H1 (cell line): ENCODE measurements around the gene DARS1. TPM values are rescaled to one million over a fixed set of nuclear protein-coding genes. Genes with fewer than 3 reads are reported as not detected.

ENCODE experiments used
- CTCF ChIA-PET: fragments of 300-600 bp; sonication (Branson Sonifier 250); formaldehyde crosslinking; loops from one replicate; lab custom pipeline; 2021; ENCODE audit not compliant: partially characterized antibody; lab: Charles Lee
- POLR2A ChIA-PET: fragments of 300-600 bp; sonication (Branson Sonifier 250); formaldehyde crosslinking; loops from one replicate; lab custom pipeline; 2021; ENCODE audit warnings: inconsistent platforms; ENCODE audit not compliant: partially characterized antibody; lab: Charles Lee
- DNase-seq, 2 experiments: peaks; one replicate each; pipeline versions ENCODE4 v3.0.0 to v3.0.0-alpha.2; 2010 to 2022; ENCODE audit warnings: low spot score in 2 of 2, low read depth in 1 of 2, mixed read lengths in 1 of 2
- FAIRE-seq: peaks from 2 replicates; lab custom pipeline; 2011; peaks lifted over from hg19 to GRCh38; lab: Jason Lieb, UNC
- H2AFZ ChIP-seq: 2 replicates; pipeline ENCODE4 v1.8.1; 2012; ENCODE audit warnings: low read length, inconsistent platforms
- H2AK5ac ChIP-seq: 2 replicates; pipeline ENCODE4 v1.6.1; 2013; ENCODE audit warnings: low read depth, low read length
- H2BK120ac ChIP-seq: replicated peaks from 2 replicates; pipeline ENCODE3; 2013; ENCODE audit warnings: low read depth, low read length, inconsistent platforms
- H2BK12ac ChIP-seq: 2 replicates; pipeline ENCODE4 v1.6.1; 2013; ENCODE audit warnings: low read depth, low read length
- H2BK15ac ChIP-seq: 2 replicates; pipeline ENCODE4 v1.6.1; 2013; ENCODE audit warnings: low read length
- H2BK20ac ChIP-seq: 2 replicates; pipeline ENCODE4 v1.6.1; 2013; ENCODE audit warnings: low read length
- H2BK5ac ChIP-seq: 2 replicates; pipeline ENCODE4 v1.6.1; 2013; ENCODE audit warnings: low read depth, low read length
- H3K14ac ChIP-seq: 2 replicates; pipeline ENCODE4 v1.6.1; 2013; ENCODE audit warnings: inconsistent platforms; ENCODE audit not compliant: insufficient read length
- H3K18ac ChIP-seq: 2 replicates; pipeline ENCODE4 v1.6.1; 2013; ENCODE audit warnings: low read length; ENCODE audit errors: extremely low read depth
- H3K23ac ChIP-seq: 2 replicates; pipeline ENCODE4 v1.6.1; 2013; ENCODE audit warnings: inconsistent platforms; ENCODE audit not compliant: insufficient read length
- H3K23me2 ChIP-seq: 2 replicates; pipeline ENCODE4 v1.6.1; 2013; ENCODE audit warnings: low read depth, low read length
- H3K27ac ChIP-seq: 2 replicates; pipeline ENCODE4 v1.6.1; 2011; ENCODE audit warnings: low read depth, low read length, inconsistent platforms
- H3K27me3 ChIP-seq, 4 experiments: replicated peaks in 1 of 4; 1 replicate in 1 of 4; 2 replicates in 3 of 4; pipeline versions ENCODE4 v1.6.1 to v1.8.1; 2011 to 2013; ENCODE audit warnings: low read length in 3 of 4, mild to moderate bottlenecking in 3 of 4, inconsistent platforms in 2 of 4, mixed read lengths in 2 of 4, moderate library complexity in 1 of 4; ENCODE audit not compliant: control insufficient read depth in 3 of 4, insufficient read depth in 3 of 4; ENCODE audit errors: extremely low read depth in 1 of 4
- H3K36me3 ChIP-seq, 4 experiments: 2 replicates each; pipeline versions ENCODE4 v1.6.1 to v1.8.1; 2011 to 2013; ENCODE audit warnings: mild to moderate bottlenecking in 4 of 4, low read length in 3 of 4, moderate library complexity in 2 of 4, control low read depth in 1 of 4, inconsistent platforms in 1 of 4; ENCODE audit not compliant: insufficient read depth in 4 of 4, control insufficient read depth in 2 of 4
- H3K4ac ChIP-seq: replicated peaks from 2 replicates; pipeline ENCODE3; 2013; ENCODE audit warnings: low read length, low read depth, mixed read lengths, inconsistent platforms; ENCODE audit not compliant: insufficient read length
- H3K4me1 ChIP-seq, 4 experiments: replicated peaks in 1 of 4; 1 replicate in 1 of 4; 2 replicates in 3 of 4; pipeline versions ENCODE4 v1.6.1 to v1.8.1; 2011 to 2013; ENCODE audit warnings: low read length in 3 of 4, inconsistent platforms in 2 of 4, mixed read lengths in 1 of 4; ENCODE audit not compliant: insufficient read depth in 4 of 4, control insufficient read depth in 3 of 4
- H3K4me2 ChIP-seq, 2 experiments: 2 replicates each; pipeline versions ENCODE4 v1.6.1 to v1.8.1; 2011 to 2013; ENCODE audit warnings: low read depth in 2 of 2, low read length in 2 of 2, control low read depth in 1 of 2, inconsistent platforms in 1 of 2, mild to moderate bottlenecking in 1 of 2; ENCODE audit not compliant: insufficient read depth in 1 of 2
- H3K4me3 ChIP-seq, 4 experiments: fragments of 200-600, 300-600 bp in 1 of 4; sonication (generic), shearing (Covaris generic), sonication (Bioruptor Twin) in 1 of 4; 2 replicates each; pipeline versions ENCODE4 v1.5.1 to v1.8.1; 2011 to 2016; ENCODE audit warnings: low read length in 4 of 4, low read depth in 3 of 4, control low read depth in 2 of 4, inconsistent platforms in 2 of 4, mild to moderate bottlenecking in 2 of 4, mixed read lengths in 1 of 4, moderate library complexity in 1 of 4; ENCODE audit not compliant: insufficient read depth in 2 of 4; ENCODE audit errors: extremely low read depth in 1 of 4
- H3K56ac ChIP-seq: replicated peaks from 2 replicates; pipeline ENCODE3; 2013; ENCODE audit warnings: low read depth, mild to moderate bottlenecking, mixed read lengths, low read length, inconsistent platforms; ENCODE audit not compliant: insufficient read length
- H3K79me1 ChIP-seq: 2 replicates; pipeline ENCODE4 v1.6.1; 2013; ENCODE audit warnings: low read depth, low read length, control low read depth
- H3K79me2 ChIP-seq, 2 experiments: 2 replicates each; pipeline versions ENCODE4 v1.6.1 to v1.8.1; 2012 to 2013; ENCODE audit warnings: low read length in 2 of 2, mild to moderate bottlenecking in 2 of 2, inconsistent platforms in 1 of 2; ENCODE audit not compliant: insufficient read depth in 2 of 2, control insufficient read depth in 1 of 2
- H3K9ac ChIP-seq, 4 experiments: replicated peaks in 1 of 4; 1 replicate in 1 of 4; 2 replicates in 3 of 4; pipeline versions ENCODE4 v1.6.1 to v1.8.1; 2011 to 2013; ENCODE audit warnings: low read depth in 3 of 4, low read length in 3 of 4, control low read depth in 2 of 4, mild to moderate bottlenecking in 2 of 4, moderate library complexity in 2 of 4, inconsistent platforms in 1 of 4; ENCODE audit errors: extremely low read depth in 1 of 4
- H3K9me3 ChIP-seq, 2 experiments: 2 replicates each; pipeline versions ENCODE4 v1.6.1 to v1.8.1; 2012 to 2013; ENCODE audit warnings: mild to moderate bottlenecking in 2 of 2, moderate library complexity in 2 of 2, control low read depth in 1 of 2, inconsistent platforms in 1 of 2, low read depth in 1 of 2, low read length in 1 of 2, mixed read lengths in 1 of 2; ENCODE audit not compliant: insufficient read depth in 2 of 2
- H4K20me1 ChIP-seq, 2 experiments: replicated peaks in 1 of 2; 2 replicates each; pipeline versions ENCODE3 to v1.8.1; 2011 to 2013; ENCODE audit warnings: inconsistent platforms in 2 of 2, low read length in 2 of 2, mild to moderate bottlenecking in 1 of 2; ENCODE audit not compliant: insufficient read depth in 2 of 2, control insufficient read depth in 1 of 2
- H4K5ac ChIP-seq: 2 replicates; pipeline ENCODE4 v1.6.1; 2013; ENCODE audit warnings: low read length, low read depth, mixed read lengths, inconsistent platforms; ENCODE audit not compliant: insufficient read length
- H4K8ac ChIP-seq: 2 replicates; pipeline ENCODE4 v1.8.0; 2013; ENCODE audit warnings: mild to moderate bottlenecking, moderate library complexity, low read length, inconsistent platforms; ENCODE audit not compliant: insufficient read depth; ENCODE audit errors: extremely low read depth
- H4K91ac ChIP-seq: replicated peaks from 2 replicates; pipeline ENCODE3; 2013; ENCODE audit warnings: low read length, mixed read lengths, inconsistent platforms; ENCODE audit not compliant: insufficient read length
- WGBS, 2 experiments: shearing (Covaris generic) in 1 of 2; methylation state at CpG; one replicate each; pipeline versions ENCODE4 v1.1.6 to v1.1.7; 2013 to 2015; ENCODE audit warnings: low lambda C conversion rate in 2 of 2, mixed read lengths in 2 of 2, inconsistent platforms in 1 of 2, low coverage in 1 of 2, missing lambda C conversion rate in 1 of 2; ENCODE audit not compliant: insufficient replicate concordance in 2 of 2, insufficient coverage in 1 of 2, insufficient read length in 1 of 2; ENCODE audit errors: extremely low coverage in 1 of 2, missing lambda C conversion rate in 1 of 2; 5-methylcytosine and 5-hydroxymethylcytosine counted together
- polyA plus RNA-seq, 7 experiments: library from polyadenylated mRNA; depleted of rRNA in 3 of 7; stranded (reverse) in 5 of 7; unstranded in 2 of 7; fragments of >200 nt in 5 of 7; fragments of 200-250 nt in 2 of 7; gene quantifications; 1 replicate in 5 of 7; 2 replicates in 1 of 7; 4 replicates in 1 of 7; pipeline versions ENCODE4 v1.2.1 to v1.2.3, GENCODE V29; 2011 to 2013; ENCODE audit warnings: missing spikeins in 2 of 7, mixed read lengths in 2 of 7
- total RNA-seq: library from RNA; stranded (reverse); fragmentation: NEBNext Ultra II Directional; extraction: Animal tissue kit (Norgen Biotek cat#: 25700); gene quantifications from 2 replicates; pipeline ENCODE4 v1.2.1, GENCODE V29; 2021

The DARS1 gene
- total and polyA plus RNA-seq, 2 of the 8 experiments (the other 6 are each of a cell fraction or from before 2014, with no cell fraction given): 61.7 to 85.9 TPM

GRCh38 chr2:135893374-135893794 lies 92.0 kb downstream of the DARS1 start:
- peaks cover 0 to 4% (median 0%) of the 10 kb centered on the region in 4 experiments; a peak in 3 of 7 replicates for H3K4me1 ChIP-seq
- H3K27ac ChIP-seq: no peak overlapping the region
- no peak overlapping the region for H2BK5ac ChIP-seq
- no peak overlapping the region for H4K5ac ChIP-seq
- H2AFZ ChIP-seq: no peak overlapping the region
- H3K23me2 ChIP-seq: no peaks in the 10 kb centered on the region
- no peak overlapping the region for H3K4me3 ChIP-seq
- no peak overlapping the region for H3K18ac ChIP-seq
- no peak overlapping the region for H3K14ac ChIP-seq
- H3K4ac ChIP-seq: no peak overlapping the region
- 0 out of 4 replicates have a peak, but pooled peaks cover 0 to 5% of the 10 kb centered on the region in 2 experiments for H3K9me3 ChIP-seq
- POLR2A ChIA-PET: interaction anchor here (1.6 kb wide), 1 partner anchor 18 kb away, joined by 4 read pairs; no protein-coding TSS in a partner anchor
- no peak overlapping the region for H2BK120ac ChIP-seq
- CTCF ChIA-PET: interaction anchor here (0.7 to 4.0 kb wide), 3 partner anchors 21 to 487 kb away, joined by 3 to 25 read pairs (median 3); no protein-coding TSS in a partner anchor
- H3K9ac ChIP-seq: no peak overlapping the region
- no peaks in the 10 kb centered on the region for H4K20me1 ChIP-seq
- WGBS, 2 experiments: 89% methylated on average over 2 of the region's 2 CpGs; no CpG with 5 or more reads in 1 of the 2 experiments
- no peaks in the 10 kb centered on the region for H3K27me3 ChIP-seq
- H3K4me2 ChIP-seq: no peak overlapping the region
- H4K8ac ChIP-seq: no peak overlapping the region
- no peaks in the 10 kb centered on the region for H3K79me1 ChIP-seq
- no peak overlapping the region for H2BK20ac ChIP-seq
- no peak overlapping the region for H4K91ac ChIP-seq
- H3K36me3 ChIP-seq: no peaks in the 10 kb centered on the region
- H2BK12ac ChIP-seq: no peak overlapping the region
- FAIRE-seq: no peak
- H3K79me2 ChIP-seq: no peaks in the 10 kb centered on the region
- H2AK5ac ChIP-seq: no peak overlapping the region
- H2BK15ac ChIP-seq: no peak overlapping the region
- H3K23ac ChIP-seq: no peak overlapping the region
- no peak for DNase-seq
- H3K56ac ChIP-seq: no peak overlapping the region
